Activated naive CD8-positive, alpha-beta T cell treated with anti-CD3 and anti-CD28 coated beads for 36 hours (primary cell): ENCODE measurements around the gene TMEM187. TPM values are rescaled to one million over a fixed set of nuclear protein-coding genes. Genes with fewer than 3 reads are reported as not detected.
A peak's percentile ranks its signal among the peaks of the same experiment; 100 is the strongest.
"Not testable (repeated sequence)": the region's sequence is repeated elsewhere in the genome, so short reads cannot be mapped to it uniquely, and the experiment has no call there.

Source experiments
- DNase-seq: peaks from one replicate; pipeline ENCODE4 v3.0.0; 2021
- H3K27ac Mint-ChIP-seq: one replicate; pipeline ENCODE4 v1.8.0; 2022; ENCODE audit warnings: mild to moderate bottlenecking, moderate library complexity, mixed read lengths
- H3K27me3 Mint-ChIP-seq: one replicate; pipeline ENCODE4 v1.8.0; 2022; ENCODE audit warnings: mild to moderate bottlenecking, mixed read lengths
- H3K36me3 Mint-ChIP-seq: one replicate; pipeline ENCODE4 v1.8.0; 2021; ENCODE audit warnings: mild to moderate bottlenecking, mixed read lengths
- H3K4me1 Mint-ChIP-seq: one replicate; pipeline ENCODE4 v1.8.0; 2021; ENCODE audit warnings: mixed read lengths
- H3K4me3 Mint-ChIP-seq: one replicate; pipeline ENCODE4 v1.8.0; 2022; ENCODE audit warnings: mild to moderate bottlenecking, moderate library complexity, mixed read lengths
- H3K9me3 Mint-ChIP-seq: one replicate; pipeline ENCODE4 v1.8.0; 2022; ENCODE audit warnings: mixed read lengths
- total RNA-seq, 2 experiments: library from RNA; stranded (reverse); gene quantifications; one replicate each; pipeline ENCODE4 v1.2.3, GENCODE V29; 2021

TMEM187 gene
- total RNA-seq, 2 experiments from 2014 or later = 3.4 to 6.2 TPM

DNA sequence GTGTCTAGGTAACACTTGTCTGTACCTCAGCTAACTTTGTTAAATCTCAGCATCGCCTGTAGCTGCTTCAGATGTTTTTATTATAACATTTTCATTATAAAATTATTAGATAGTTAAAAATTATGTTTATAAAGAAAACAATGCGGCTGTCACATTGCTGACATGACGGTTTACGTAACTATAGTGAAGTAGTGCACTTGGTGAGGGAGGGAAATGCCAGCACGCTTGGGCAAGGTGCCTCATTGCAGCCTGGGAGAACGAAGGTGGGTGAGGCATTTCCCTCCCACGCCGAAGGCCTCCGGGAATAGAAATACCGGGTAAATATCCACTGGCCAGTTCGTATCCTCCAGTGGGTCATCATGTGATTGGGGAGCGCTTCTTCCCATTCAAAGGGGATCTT is 15.9 kb downstream of the TMEM187 start:
- H3K27me3 Mint-ChIP-seq = no peaks in the 10 kb centered on the region
- H3K36me3 Mint-ChIP-seq = peaks cover 3% of the 10 kb centered on the region
- H3K9me3 Mint-ChIP-seq = peaks cover 1% of the 10 kb centered on the region
- DNase-seq = no peak
- no peak overlapping the region for H3K4me3 Mint-ChIP-seq
- H3K4me1 Mint-ChIP-seq = peaks cover 24% of the 10 kb centered on the region
- no peak overlapping the region for H3K27ac Mint-ChIP-seq

DNA sequence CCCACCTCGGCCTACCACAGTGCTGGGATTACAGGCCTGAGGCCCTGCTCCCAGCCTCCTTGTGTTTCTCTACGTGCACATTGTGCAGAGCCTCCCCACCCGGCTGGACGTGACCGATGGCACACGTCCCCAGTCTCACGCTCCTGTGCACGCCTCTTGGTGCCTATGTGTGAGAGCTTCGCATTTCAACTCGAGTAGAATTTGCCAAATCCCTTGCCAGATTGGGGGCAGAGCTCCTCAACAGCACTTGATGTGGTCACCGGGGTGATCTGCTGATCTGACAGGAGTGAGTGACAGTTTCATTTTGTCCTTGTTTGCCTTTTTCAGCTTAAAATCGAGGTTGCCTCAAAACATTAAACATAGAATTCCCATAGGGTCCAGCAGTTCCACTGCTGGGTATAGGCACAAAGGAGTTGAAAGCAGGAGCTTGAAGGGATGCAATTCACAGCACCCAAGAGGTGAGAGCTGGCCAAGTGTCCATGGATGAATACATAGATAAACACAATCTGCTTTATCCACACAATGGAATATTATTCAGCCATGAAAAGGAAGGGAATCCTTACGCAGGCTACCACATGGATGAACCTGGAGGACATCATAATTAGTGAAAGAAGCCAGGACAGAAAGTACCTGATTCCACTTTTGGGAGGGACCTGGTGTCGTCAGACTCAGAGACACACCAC is 17.6 kb downstream of the TMEM187 start:
- DNase-seq = no peak
- H3K4me1 Mint-ChIP-seq = peaks cover 14% of the 10 kb centered on the region
- no peaks in the 10 kb centered on the region for H3K27me3 Mint-ChIP-seq
- H3K36me3 Mint-ChIP-seq = no peaks in the 10 kb centered on the region
- H3K4me3 Mint-ChIP-seq = peak overlapping the region; percentile 22
- peaks cover 1% of the 10 kb centered on the region for H3K9me3 Mint-ChIP-seq
- H3K27ac Mint-ChIP-seq = peak overlapping the region; percentile 85

GRCh38 chrX:153991013-153991580 is 18.5 kb downstream of the TMEM187 start:
- H3K27me3 Mint-ChIP-seq = no peaks in the 10 kb centered on the region
- peak overlapping the region; percentile 56 for H3K27ac Mint-ChIP-seq
- peaks cover 14% of the 10 kb centered on the region for H3K4me1 Mint-ChIP-seq
- peaks cover 1% of the 10 kb centered on the region for H3K9me3 Mint-ChIP-seq
- H3K36me3 Mint-ChIP-seq = no peaks in the 10 kb centered on the region
- no peak overlapping the region for H3K4me3 Mint-ChIP-seq
- DNase-seq = no peak

- Mint-ChIP-seq H3K36me3 (no peaks in the 10 kb centered on the region), H3K4me3 (no peak overlapping the region), H3K27me3 (no peaks in the 10 kb centered on the region), H3K27ac (no peak overlapping the region), H3K9me3 (peaks cover 1% of the 10 kb centered on the region), H3K4me1 (peaks cover 13% of the 10 kb centered on the region)
- DNase-seq = no peak
These were observed 19.6 kb downstream of the TMEM187 start for GRCh38 chrX:153992180-153992579.

GRCh38 chrX:153993079-153993478 is 20.5 kb downstream of the TMEM187 start:
- Mint-ChIP-seq H3K27me3 (no peaks in the 10 kb centered on the region), H3K4me1 (peaks cover 12% of the 10 kb centered on the region), H3K9me3 (peaks cover 1% of the 10 kb centered on the region), H3K36me3 (no peaks in the 10 kb centered on the region), H3K27ac (no peak overlapping the region), H3K4me3 (no peak overlapping the region)
- no peak for DNase-seq

DNA sequence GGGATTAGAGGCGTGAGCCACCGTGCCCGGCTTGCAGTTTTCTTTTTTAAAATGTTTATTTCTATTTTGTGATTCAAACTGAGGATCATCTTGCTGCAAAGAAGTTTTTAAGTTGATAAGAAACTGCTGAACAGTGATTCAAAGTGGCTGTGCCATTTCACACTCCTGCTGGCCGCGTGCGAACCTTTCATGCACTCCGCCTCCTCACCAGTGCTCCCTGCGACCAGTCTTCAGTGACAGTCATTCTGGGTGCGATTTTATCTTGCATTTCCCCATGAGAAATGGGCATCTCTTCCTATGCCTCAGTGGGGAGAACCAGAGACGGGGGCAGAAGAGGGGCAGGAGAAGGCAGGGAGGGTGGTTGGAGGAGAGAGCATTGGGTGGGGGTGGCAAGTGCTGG is 21.4 kb downstream of the TMEM187 start:
- H3K9me3 Mint-ChIP-seq = peaks cover 1% of the 10 kb centered on the region
- no peaks in the 10 kb centered on the region for H3K27me3 Mint-ChIP-seq
- H3K4me3 Mint-ChIP-seq = no peak overlapping the region
- DNase-seq = no peak
- H3K4me1 Mint-ChIP-seq = peaks cover 12% of the 10 kb centered on the region
- H3K27ac Mint-ChIP-seq = no peak overlapping the region
- H3K36me3 Mint-ChIP-seq = no peaks in the 10 kb centered on the region

DNA sequence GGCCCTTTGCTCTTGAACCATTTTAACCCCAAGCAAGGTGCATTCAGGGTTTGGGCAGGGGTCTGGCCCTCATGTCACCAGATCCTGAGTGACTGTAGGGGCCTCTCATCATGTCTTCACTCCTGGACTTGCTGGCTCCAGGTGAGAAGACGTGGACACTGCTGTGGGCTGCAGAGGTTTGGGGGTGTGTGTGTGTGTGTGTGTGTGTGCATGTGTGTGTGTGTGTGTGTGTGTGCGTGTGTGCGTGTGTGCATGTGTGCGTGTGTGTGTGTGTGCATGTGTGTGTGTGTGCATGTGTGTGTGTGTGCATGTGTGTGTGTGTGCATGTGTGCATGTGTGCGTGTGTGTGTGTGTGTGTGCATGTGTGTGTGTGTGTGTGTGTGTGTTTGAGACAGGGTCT is 21.8 kb downstream of the TMEM187 start:
- not testable (repeated sequence) for H3K27ac Mint-ChIP-seq, H3K4me3 Mint-ChIP-seq

DNA sequence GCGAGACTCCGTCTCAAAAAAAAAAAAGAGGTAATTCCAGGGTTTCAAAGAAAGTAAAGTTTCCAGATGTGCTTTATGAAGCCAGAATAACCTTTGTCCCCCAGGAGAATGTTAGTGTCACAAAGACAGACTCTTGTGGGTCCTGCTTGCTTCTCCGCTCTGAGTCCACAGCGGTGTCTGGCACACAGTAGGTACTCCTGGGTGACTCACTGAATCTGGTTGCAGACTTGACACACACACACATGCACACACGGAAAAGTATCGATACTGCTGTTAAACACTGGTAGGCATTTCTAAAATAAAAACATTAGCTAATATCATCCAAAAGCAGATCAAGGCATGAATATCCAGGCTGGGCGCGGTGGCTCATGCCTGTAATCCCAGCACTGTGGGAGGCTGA is 22.9 kb downstream of the TMEM187 start:
- Mint-ChIP-seq H3K4me3 (no peak overlapping the region), H3K36me3 (no peaks in the 10 kb centered on the region), H3K27ac (no peak overlapping the region), H3K27me3 (no peaks in the 10 kb centered on the region), H3K4me1 (no peaks in the 10 kb centered on the region), H3K9me3 (peaks cover 1% of the 10 kb centered on the region)
- no peak for DNase-seq

More for the DNA sequence above, 21.8 kb downstream of the TMEM187 start:
- H3K27me3 Mint-ChIP-seq, DNase-seq, H3K4me1 Mint-ChIP-seq, H3K9me3 Mint-ChIP-seq, H3K36me3 Mint-ChIP-seq: not testable (repeated sequence)

DNA sequence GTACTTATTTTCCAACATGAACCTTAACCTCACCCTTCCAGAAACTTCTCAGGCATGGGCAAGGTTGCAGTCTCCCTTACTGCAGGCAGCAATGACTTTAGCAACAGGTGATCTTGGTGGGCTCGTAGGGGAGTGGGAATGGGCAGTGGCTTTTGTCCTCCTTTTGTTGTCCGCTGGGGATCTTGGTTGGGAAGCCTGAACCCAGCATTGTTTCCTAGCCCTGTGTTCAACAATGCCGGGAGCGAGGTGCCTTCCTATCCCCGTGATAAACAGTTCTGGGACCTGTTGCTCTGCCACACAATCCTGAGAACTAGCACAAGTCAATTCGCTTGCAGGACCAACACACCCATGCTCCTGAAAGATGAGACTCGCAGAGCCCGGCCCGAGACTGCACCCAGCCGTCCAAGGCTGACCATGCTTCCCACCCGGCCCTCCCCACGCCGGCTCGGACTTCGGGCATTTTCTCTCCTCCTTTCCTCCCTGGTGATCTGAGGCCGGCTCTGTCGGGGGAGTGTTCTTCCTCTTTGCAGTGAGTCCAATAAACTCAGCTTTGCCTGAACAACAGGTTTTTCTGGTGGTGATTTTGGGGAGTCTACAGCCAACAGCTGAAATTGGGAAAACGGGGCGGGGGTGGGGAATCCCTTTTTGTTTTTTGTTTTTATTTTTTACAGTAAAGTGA is 26.9 kb downstream of the TMEM187 start:
- H3K27me3 Mint-ChIP-seq = no peaks in the 10 kb centered on the region
- H3K36me3 Mint-ChIP-seq = peaks cover 3% of the 10 kb centered on the region
- H3K4me3 Mint-ChIP-seq = no peak overlapping the region
- H3K27ac Mint-ChIP-seq = no peak overlapping the region
- DNase-seq = no peak
- peaks cover 11% of the 10 kb centered on the region for H3K4me1 Mint-ChIP-seq
- no peaks in the 10 kb centered on the region for H3K9me3 Mint-ChIP-seq

DNA sequence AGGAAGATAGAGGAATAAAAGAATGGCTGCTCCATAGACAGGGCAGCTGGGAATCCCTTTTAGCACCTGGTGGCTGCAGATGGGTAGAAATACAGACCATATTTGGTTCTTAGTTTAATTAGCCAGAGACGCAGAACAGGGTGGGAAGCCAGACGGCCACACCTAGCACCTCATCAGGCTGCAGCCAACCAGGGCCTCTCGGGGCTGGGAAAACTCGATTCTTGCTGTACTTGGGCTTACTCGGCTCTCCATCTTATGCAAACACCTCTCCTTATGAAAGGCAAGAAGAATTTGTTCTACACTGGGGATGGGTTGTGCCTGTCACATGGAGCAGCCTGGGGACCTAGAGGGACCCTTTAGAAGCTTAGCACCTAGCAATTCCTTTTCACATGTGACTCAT is 27.5 kb downstream of the TMEM187 start:
- H3K4me3 Mint-ChIP-seq = no peak overlapping the region
- H3K27ac Mint-ChIP-seq = no peak overlapping the region
- H3K36me3 Mint-ChIP-seq = peaks cover 5% of the 10 kb centered on the region
- no peak for DNase-seq
- peaks cover 11% of the 10 kb centered on the region for H3K4me1 Mint-ChIP-seq
- H3K27me3 Mint-ChIP-seq = no peaks in the 10 kb centered on the region
- no peaks in the 10 kb centered on the region for H3K9me3 Mint-ChIP-seq

DNA sequence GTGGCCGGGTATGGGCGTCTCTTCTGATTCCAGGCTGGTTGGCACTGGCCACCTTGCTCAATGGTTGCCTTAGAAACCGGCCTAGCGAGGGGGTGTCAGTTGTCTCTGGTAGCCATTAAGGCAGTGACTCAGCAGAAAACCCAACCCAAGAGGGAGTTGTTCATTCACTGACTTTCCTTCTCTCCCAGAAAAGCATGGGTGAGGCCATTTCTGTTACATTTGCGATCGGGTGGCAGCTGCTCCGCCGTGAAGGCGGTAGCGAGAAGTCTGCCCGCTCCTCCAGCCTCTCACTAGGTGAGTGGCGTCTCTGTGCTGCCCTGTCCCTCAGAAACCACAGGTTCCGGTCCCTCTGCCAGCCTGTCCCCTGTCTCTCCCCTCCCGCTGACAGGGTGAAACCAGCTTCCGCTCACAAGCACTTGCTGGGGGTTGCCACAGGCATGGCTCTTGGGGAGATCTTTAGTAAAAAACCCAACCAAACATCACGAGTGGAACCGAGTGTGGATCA is 29.7 kb downstream of the TMEM187 start:
- Mint-ChIP-seq H3K27me3 (no peaks in the 10 kb centered on the region), H3K4me1 (peaks cover 11% of the 10 kb centered on the region), H3K27ac (peak overlapping the region; percentile 83), H3K9me3 (no peaks in the 10 kb centered on the region), H3K36me3 (peaks cover 5% of the 10 kb centered on the region), H3K4me3 (peak overlapping the region; percentile 64)
- DNase-seq = peak; percentile 44

DNA sequence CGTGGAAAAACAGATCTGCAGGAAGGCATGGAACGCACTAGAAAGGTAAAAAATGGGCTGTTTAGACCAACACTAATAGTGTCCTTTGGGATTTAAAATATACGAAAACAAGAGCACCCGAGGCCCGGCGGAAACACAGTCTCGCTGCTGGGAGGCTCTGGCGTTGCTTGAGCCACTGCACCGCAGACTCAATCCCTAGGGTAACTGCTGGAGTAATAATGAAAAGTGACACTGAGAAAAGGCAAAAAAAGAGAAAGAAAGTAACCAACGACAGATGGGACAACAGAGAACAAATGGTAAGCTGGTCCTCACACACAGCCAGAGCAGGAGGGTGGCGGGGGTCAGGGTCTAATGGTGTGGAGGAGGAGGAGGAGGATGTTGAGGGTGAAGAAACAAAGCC is 31.8 kb downstream of the TMEM187 start:
- H3K36me3 Mint-ChIP-seq = peaks cover 13% of the 10 kb centered on the region
- H3K27ac Mint-ChIP-seq = no peak overlapping the region
- DNase-seq = no peak
- no peaks in the 10 kb centered on the region for H3K27me3 Mint-ChIP-seq
- no peaks in the 10 kb centered on the region for H3K9me3 Mint-ChIP-seq
- H3K4me1 Mint-ChIP-seq = peaks cover 11% of the 10 kb centered on the region
- H3K4me3 Mint-ChIP-seq = no peak overlapping the region

DNA sequence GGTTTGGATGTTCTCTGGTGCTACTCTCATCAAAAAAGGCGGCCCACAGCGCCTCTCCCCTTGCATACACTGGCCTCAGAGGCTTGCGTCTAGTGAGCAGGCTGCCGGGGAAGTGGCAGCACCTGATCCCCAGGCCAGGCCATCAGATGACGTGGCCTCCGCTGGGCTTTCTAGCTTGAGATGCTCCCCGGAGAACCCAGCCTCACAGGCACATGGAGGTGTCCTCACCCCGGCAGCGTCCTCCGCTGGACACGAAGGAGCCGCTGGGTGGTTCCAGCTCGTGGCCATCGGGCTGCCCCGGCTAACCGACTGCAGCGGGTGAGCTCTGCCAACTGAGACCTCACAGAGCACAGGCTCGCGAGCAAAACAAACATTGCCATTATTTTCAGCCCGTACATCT is 34.4 kb downstream of the TMEM187 start:
- Mint-ChIP-seq H3K36me3 (peaks cover 17% of the 10 kb centered on the region), H3K4me3 (no peak overlapping the region), H3K4me1 (peaks cover 8% of the 10 kb centered on the region), H3K27me3 (no peaks in the 10 kb centered on the region), H3K27ac (no peak overlapping the region), H3K9me3 (no peaks in the 10 kb centered on the region)
- DNase-seq = no peak

GRCh38 chrX:154008521-154008920 is 36.0 kb downstream of the TMEM187 start:
- Mint-ChIP-seq H3K4me1 (no peaks in the 10 kb centered on the region), H3K4me3 (no peak overlapping the region), H3K27me3 (no peaks in the 10 kb centered on the region), H3K27ac (peak overlapping the region; percentile 5), H3K9me3 (no peaks in the 10 kb centered on the region), H3K36me3 (peaks cover 18% of the 10 kb centered on the region)
- DNase-seq = no peak

DNA sequence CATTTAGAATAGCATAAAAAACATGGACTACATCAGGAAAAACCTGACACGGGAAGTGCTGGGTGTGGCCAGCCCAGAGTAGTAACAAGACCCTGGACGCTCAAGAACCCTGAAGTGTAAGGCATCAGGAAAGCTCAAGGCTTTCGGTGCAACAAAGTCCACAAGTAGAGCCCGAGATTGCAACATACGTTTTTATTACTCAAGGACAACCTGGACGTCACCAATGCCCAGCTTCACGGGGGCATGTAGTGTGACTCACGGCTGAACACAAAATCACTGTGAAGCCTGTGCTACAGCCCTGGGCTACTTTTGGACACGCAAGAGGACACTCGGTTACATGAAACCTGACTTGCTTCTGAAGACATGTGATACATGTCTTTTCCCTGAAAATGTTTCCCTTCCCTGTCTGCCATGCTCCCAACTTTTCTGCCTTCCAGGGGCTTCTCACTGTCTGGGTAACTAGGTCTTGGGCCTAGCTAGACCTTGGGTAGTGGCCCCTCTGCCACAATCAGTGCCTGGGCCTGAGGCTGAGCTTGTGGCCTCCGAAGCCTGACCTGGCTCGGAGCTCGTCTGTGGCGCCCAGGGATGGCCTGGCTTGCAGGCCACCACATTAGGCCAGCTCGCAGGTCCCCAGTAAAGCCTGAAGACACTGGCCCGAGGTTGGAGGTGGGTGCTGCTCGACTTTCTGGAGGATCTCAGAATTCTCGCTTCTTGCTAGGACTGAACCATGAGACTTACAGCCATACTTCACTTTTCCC is 38.0 kb downstream of the TMEM187 start:
- Mint-ChIP-seq H3K4me1 (peaks cover 3% of the 10 kb centered on the region), H3K9me3 (no peaks in the 10 kb centered on the region), H3K4me3 (no peak overlapping the region), H3K27ac (no peak overlapping the region), H3K36me3 (peaks cover 19% of the 10 kb centered on the region), H3K27me3 (no peaks in the 10 kb centered on the region)
- DNase-seq = no peak
